Measurements from ENCODE around the gene CCNG2.

The CCNG2 gene

DNA sequence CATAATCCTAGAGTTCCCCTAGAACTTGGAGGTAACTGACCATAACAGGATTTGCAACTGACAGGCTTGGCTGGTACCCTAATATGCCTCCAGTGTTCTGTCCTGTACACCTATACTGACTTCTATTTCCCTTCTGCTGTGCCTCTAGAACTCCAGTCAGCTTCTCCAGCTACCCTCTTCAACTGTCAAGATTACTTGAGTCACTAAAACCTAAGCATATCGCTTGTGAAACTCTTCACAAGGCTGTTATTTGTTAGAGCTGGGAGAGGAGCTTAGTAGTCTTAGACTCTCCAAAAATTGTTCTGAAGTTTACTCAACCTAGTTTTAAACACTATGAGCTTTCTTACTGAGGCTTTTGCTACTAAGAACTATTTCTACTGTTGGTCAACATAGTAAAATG is 52.0 kb downstream of the CCNG2 start:
- no peak for DNase-seq

DNA sequence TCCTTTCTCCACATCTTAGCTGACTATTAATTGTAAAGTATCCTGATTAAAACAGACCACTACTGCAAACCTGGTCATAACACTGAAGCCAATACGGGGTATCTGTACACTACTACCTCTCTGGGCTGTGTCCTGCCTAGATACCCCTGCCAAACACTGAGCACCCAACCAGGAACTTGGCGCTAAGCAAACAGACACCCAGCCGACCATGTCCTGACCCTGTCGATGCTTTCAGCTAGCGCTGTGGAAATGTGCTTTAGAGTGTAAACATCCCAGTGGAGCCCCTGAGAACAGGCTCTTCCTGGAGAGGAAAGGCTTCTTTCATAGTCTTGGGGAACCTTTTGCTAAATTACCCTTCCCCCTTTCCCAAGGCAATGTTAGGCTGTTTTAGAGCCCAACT is 52.9 kb downstream of the CCNG2 start:
- DNase-seq: no peak

DNA sequence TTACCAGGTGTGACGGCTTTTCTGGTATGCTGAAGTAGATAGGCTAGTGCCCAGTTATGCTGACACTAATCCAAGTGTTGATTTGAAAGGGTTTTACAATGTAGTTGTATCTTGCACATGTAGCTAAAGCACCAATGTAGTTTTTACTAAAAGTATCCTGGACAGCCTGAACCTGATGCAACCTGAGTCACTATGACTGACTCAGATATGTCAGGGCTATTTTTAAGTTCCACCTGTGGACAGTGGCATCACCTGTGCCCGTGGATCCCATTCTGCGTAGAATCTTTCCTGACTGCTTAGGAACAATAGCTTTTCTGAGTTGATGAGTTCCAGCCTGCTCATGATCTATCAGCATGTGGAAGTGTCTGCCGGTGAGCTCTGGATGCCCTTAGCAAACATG is 58.1 kb downstream of the CCNG2 start:
- no peak for DNase-seq

DNA sequence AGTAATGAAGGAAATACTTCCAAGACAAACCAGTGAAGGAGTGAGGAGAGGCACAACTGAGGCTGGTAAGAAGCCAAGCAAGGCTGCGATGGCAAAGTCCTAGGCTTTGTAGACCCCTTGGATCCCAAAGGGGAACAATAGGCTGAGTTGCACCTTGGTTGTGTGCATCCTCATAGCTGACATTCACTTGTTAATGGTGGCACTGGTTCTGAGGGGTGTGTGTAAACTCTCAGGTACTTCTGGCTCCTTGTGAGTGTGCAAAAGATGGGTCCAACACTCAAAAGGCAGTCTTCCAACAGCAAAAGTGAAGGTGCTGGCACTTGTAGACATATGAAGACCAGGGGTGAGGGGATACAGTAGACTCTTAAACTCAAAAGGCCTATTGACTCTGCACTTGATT is 60.5 kb downstream of the CCNG2 start:
- no peak for DNase-seq

DNA sequence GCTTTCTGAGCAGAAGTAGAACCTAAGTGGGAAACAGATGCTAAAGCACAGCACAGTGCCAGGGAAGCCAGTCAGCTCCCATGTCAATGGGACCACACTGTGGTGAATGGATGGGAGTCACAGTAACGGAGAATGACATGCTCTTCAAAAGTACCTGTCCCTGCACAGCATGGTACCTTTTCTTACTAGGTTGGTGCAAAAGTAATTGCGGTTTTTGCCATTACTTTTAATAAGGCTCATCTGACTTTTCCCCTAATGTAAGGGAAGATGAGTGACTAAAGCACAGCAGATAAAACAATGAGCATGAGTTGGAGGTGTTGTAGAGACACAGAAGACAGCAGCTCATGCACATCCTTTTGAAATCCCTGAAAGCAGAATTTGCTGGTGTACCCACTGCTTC is 62.3 kb downstream of the CCNG2 start:
- DNase-seq: no peak
